B cell (primary cell): ENCODE results near the gene DENND1A. TPM values are rescaled to one million over a fixed set of nuclear protein-coding genes. Genes with fewer than 3 reads are reported as not detected.
"Not testable (repeated sequence)": the region's sequence is repeated elsewhere in the genome, so short reads cannot be mapped to it uniquely, and the experiment has no call there.

Experiments used
- ATAC-seq: fragments of 200-7000 bp; cut with Tn5 transposase; one replicate; pipeline ENCODE4 v1.10.0; 2021; ENCODE audit warnings: low read depth, mild to moderate bottlenecking, moderate number of reproducible peaks, moderate library complexity
- CTCF ChIA-PET: fragments of 350-600 bp; sonication (Branson Sonifier 250); formaldehyde crosslinking; loops from one replicate; lab custom pipeline; 2021; ENCODE audit warnings: antibody characterized with exemption, inconsistent platforms; lab: Charles Lee
- POLR2A ChIA-PET: fragments of 350-600 bp; sonication (Branson Sonifier 250); formaldehyde crosslinking; loops from one replicate; lab custom pipeline; 2021; ENCODE audit warnings: antibody characterized with exemption; lab: Charles Lee
- DNase-seq: peaks from one replicate; pipeline ENCODE4 v3.0.0; 2013
- H2AFZ ChIP-seq: 2 replicates; pipeline ENCODE4 v1.6.1; 2012; ENCODE audit warnings: mild to moderate bottlenecking, low read depth, low read length; ENCODE audit not compliant: insufficient read depth, poor library complexity, severe bottlenecking
- H3K27ac ChIP-seq, 2 donors: 1 replicate in 1 of 2; 2 replicates in 1 of 2; pipeline ENCODE4 v1.5.1; 2012 to 2013; ENCODE audit warnings: low read length in 2 of 2, mild to moderate bottlenecking in 2 of 2, moderate library complexity in 1 of 2
- H3K27me3 ChIP-seq, 4 experiments: fragments of 200-600 bp in 1 of 4; sonication (generic) in 1 of 4; replicated peaks in 1 of 4; 1 replicate in 2 of 4; 2 replicates in 2 of 4; pipeline versions ENCODE4 v1.6.1 to v1.7.0; 2013 to 2016; ENCODE audit warnings: low read length in 3 of 4, mild to moderate bottlenecking in 2 of 4, mixed read lengths in 1 of 4, moderate library complexity in 1 of 4; ENCODE audit not compliant: insufficient read depth in 4 of 4, control insufficient read depth in 3 of 4; ENCODE audit errors: control extremely low read depth in 1 of 4
- H3K36me3 ChIP-seq, 2 experiments: replicated peaks in 1 of 2; 1 replicate in 1 of 2; 2 replicates in 1 of 2; pipeline versions ENCODE4 v1.6.1 to v1.7.1; 2013; ENCODE audit warnings: low read length in 1 of 2; ENCODE audit not compliant: insufficient read depth in 2 of 2, control insufficient read depth in 1 of 2; ENCODE audit errors: control extremely low read depth in 1 of 2, extremely low read depth in 1 of 2
- H3K4me1 ChIP-seq, 2 donors: fragments of 200-600 bp in 1 of 2; sonication (generic) in 1 of 2; 1 replicate in 1 of 2; 2 replicates in 1 of 2; pipeline versions ENCODE4 v1.5.1 to v1.6.1; 2013 to 2017; ENCODE audit warnings: low read length in 2 of 2; ENCODE audit not compliant: control insufficient read depth in 2 of 2, insufficient read depth in 2 of 2
- H3K4me2 ChIP-seq: replicated peaks from 2 replicates; pipeline ENCODE3; 2012; ENCODE audit warnings: mild to moderate bottlenecking, low read depth, low read length; ENCODE audit not compliant: poor library complexity, severe bottlenecking
- H3K4me3 ChIP-seq, 5 experiments: fragments of 200-600 bp in 1 of 5; sonication (generic) in 1 of 5; 1 replicate in 3 of 5; 2 replicates in 2 of 5; pipeline versions ENCODE4 v1.5.1 to v1.7.0; 2011 to 2016; ENCODE audit warnings: low read length in 4 of 5, mild to moderate bottlenecking in 4 of 5, low read depth in 2 of 5, control low read depth in 1 of 5, moderate library complexity in 1 of 5; ENCODE audit not compliant: insufficient read depth in 1 of 5; ENCODE audit errors: control extremely low read depth in 1 of 5, extremely low read depth in 1 of 5
- H3K79me2 ChIP-seq: fragments of 200-600 bp; sonication (generic); one replicate; pipeline ENCODE4 v1.6.0; 2016; ENCODE audit warnings: low read length; ENCODE audit not compliant: control insufficient read depth, insufficient read depth
- H3K9ac ChIP-seq: fragments of 200-600 bp; sonication (generic); 2 replicates; pipeline ENCODE4 v1.6.1; 2017; ENCODE audit warnings: mild to moderate bottlenecking, low read length, moderate library complexity
- H3K9me3 ChIP-seq, 3 donors: one replicate each; pipeline versions ENCODE4 v1.6.1 to v1.7.1; 2013; ENCODE audit warnings: low read length in 2 of 3; ENCODE audit not compliant: control insufficient read depth in 2 of 3, insufficient read depth in 1 of 3; ENCODE audit errors: control extremely low read depth in 1 of 3
- H4K20me1 ChIP-seq: 2 replicates; pipeline ENCODE4 v1.6.0; 2012; ENCODE audit warnings: mild to moderate bottlenecking, low read length; ENCODE audit not compliant: insufficient read depth, control insufficient read depth, poor library complexity, severe bottlenecking
- H3K27ac Mint-ChIP-seq: one replicate; pipeline ENCODE4 v1.8.0; 2021; ENCODE audit warnings: mixed read lengths
- H3K27me3 Mint-ChIP-seq: one replicate; pipeline ENCODE4 v1.8.0; 2021; ENCODE audit warnings: mixed read lengths
- H3K4me1 Mint-ChIP-seq: one replicate; pipeline ENCODE4 v1.8.0; 2021; ENCODE audit warnings: mixed read lengths
- H3K4me3 Mint-ChIP-seq: one replicate; pipeline ENCODE4 v1.8.0; 2021; ENCODE audit warnings: mixed read lengths
- H3K9me3 Mint-ChIP-seq: one replicate; pipeline ENCODE4 v1.8.0; 2022; ENCODE audit warnings: mixed read lengths; ENCODE audit not compliant: insufficient read depth
- EZH2 ChIP-seq: IDR thresholded peaks from 2 replicates; pipeline ENCODE4 v1.6.1; 2012; ENCODE audit warnings: borderline replicate concordance, low read depth, mild to moderate bottlenecking, moderate library complexity, low read length; ENCODE audit not compliant: insufficient read depth, poor library complexity, severe bottlenecking
- WGBS: methylation state at CpG from one replicate; pipeline ENCODE4 v1.1.5; 2013; ENCODE audit warnings: missing lambda C conversion rate; ENCODE audit not compliant: insufficient coverage; 5-methylcytosine and 5-hydroxymethylcytosine counted together
- intact Hi-C: fragments of 100-400 bp; cut with micrococcal nuclease; formaldehyde crosslinking; loops from one replicate; pipeline ENCODE4 v1.10.0; 2022
- polyA plus RNA-seq: library from polyadenylated mRNA; depleted of rRNA; stranded (reverse); fragments of >200 nt; gene quantifications from 2 replicates; pipeline ENCODE4 v1.2.3, GENCODE V29; 2012
- total RNA-seq, 2 donors: library from RNA; stranded (reverse); fragments of 120-200 nt in 1 of 2; gene quantifications; 1 replicate in 1 of 2; 2 replicates in 1 of 2; pipeline versions ENCODE4 v1.2.3 to v1.2.4, GENCODE V29; 2013 to 2022
- TF ChIP-seq, protein P1 (sequence below): fragments of 200-600 bp; IDR thresholded peaks from one replicate; pipeline ENCODE4 v1.8.0; 2022; ENCODE audit warnings: antibody characterized with exemption, mild to moderate bottlenecking

DENND1A gene
- total and polyA plus RNA-seq, 2 donors (not counting 1 experiment from before 2014, with no cell fraction given): 10.8 to 26.0 TPM

DNA sequence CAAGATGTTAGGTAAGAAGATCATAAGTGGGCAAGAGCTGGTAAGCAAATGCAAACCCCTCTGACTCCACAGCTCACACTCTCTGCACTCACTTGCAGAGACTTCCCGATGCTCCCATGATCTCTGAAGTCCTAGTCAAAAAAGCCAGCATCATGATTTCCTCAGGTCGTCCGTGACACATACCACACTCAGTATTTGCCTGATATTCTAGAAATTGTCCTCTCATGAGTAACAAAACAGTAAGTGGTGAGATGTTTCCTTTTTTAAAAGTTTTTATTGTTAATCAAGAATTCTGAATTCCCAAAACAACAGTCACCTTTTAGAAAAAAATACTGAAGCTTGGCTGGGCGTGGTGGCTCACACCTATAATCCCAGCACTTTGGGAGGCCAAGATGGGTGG lies 194.6 kb downstream of the DENND1A start:
- Mint-ChIP-seq H3K4me3 (no peak overlapping the region), H3K27ac (no peak overlapping the region), H3K4me1 (peaks cover 20% of the 10 kb centered on the region), H3K27me3 (no peaks in the 10 kb centered on the region), H3K9me3 (no peaks in the 10 kb centered on the region)
- Histone ChIP-seq H3K9me3 (no peaks in the 10 kb centered on the region), H3K4me1 (peaks cover 12 to 17% of the 10 kb centered on the region in 2 donors), H3K4me3 (no peak overlapping the region), H3K36me3 (peaks cover 0 to 2% of the 10 kb centered on the region in 2 experiments), H3K4me2 (no peak overlapping the region), H3K27me3 (no peaks in the 10 kb centered on the region), H2AFZ (no peak overlapping the region), H3K9ac (no peak overlapping the region), H3K79me2 (peaks cover 3% of the 10 kb centered on the region), H4K20me1 (no peaks in the 10 kb centered on the region), H3K27ac (no peak overlapping the region)
- DNase-seq: no peak
- no CpG with 5 or more reads among the region's 4 CpGs for WGBS
- TF ChIP-seq, protein P1, sequence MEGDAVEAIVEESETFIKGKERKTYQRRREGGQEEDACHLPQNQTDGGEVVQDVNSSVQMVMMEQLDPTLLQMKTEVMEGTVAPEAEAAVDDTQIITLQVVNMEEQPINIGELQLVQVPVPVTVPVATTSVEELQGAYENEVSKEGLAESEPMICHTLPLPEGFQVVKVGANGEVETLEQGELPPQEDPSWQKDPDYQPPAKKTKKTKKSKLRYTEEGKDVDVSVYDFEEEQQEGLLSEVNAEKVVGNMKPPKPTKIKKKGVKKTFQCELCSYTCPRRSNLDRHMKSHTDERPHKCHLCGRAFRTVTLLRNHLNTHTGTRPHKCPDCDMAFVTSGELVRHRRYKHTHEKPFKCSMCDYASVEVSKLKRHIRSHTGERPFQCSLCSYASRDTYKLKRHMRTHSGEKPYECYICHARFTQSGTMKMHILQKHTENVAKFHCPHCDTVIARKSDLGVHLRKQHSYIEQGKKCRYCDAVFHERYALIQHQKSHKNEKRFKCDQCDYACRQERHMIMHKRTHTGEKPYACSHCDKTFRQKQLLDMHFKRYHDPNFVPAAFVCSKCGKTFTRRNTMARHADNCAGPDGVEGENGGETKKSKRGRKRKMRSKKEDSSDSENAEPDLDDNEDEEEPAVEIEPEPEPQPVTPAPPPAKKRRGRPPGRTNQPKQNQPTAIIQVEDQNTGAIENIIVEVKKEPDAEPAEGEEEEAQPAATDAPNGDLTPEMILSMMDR: no peak
- TF ChIP-seq EZH2: no peak
- no peak for ATAC-seq
- intact Hi-C loops: no loop called here
- ChIA-PET CTCF (interaction anchor here (1.0 kb wide), 1 partner anchor 10 kb away, joined by 3 read pairs; no protein-coding TSS in a partner anchor), POLR2A (no interaction called here)

DNA sequence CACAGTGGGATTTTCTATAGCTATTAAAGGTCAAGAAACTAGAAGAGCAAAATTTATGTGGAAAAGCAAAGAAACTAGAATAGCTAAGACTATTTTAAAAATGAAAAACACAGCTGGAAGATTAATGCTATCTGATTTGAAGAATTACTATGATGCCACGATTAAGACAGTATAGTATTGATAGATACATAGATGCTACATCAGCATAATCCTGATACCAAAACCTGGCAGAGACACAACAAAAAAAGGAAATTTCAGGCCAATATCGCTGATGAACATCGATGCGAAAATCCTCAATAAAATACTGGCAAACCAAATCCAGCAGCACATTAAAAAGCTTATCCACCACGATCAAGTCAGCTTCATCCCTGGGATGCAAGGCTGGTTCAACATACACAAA lies 201.4 kb downstream of the DENND1A start:
- H3K9ac ChIP-seq, H3K4me3 Mint-ChIP-seq: not testable (repeated sequence)

More for the DNA sequence above, 201.4 kb downstream of the DENND1A start:
- H2AFZ ChIP-seq, H3K9me3 ChIP-seq, H3K4me2 ChIP-seq, H3K27me3 Mint-ChIP-seq, H3K27ac ChIP-seq, H4K20me1 ChIP-seq, H3K4me1 Mint-ChIP-seq, intact Hi-C loops, H3K4me3 ChIP-seq, H3K9me3 Mint-ChIP-seq, ATAC-seq, H3K79me2 ChIP-seq, H3K36me3 ChIP-seq, POLR2A ChIA-PET, H3K27me3 ChIP-seq, DNase-seq, H3K27ac Mint-ChIP-seq, H3K4me1 ChIP-seq: not testable (repeated sequence)
- no CpG with 5 or more reads among the region's 5 CpGs for WGBS
- CTCF ChIA-PET: interaction anchor here (1.1 kb wide), 1 partner anchor 312 kb away, joined by 3 read pairs; no protein-coding TSS in a partner anchor
